ENCODE data around the gene GALNT13. TPM values are rescaled to one million over a fixed set of nuclear protein-coding genes. Genes with fewer than 3 reads are reported as not detected.

The GALNT13 gene
- total and polyA plus RNA-seq, 10 of the 15 experiments (the other 5 are each of a cell fraction or from before 2014, with no cell fraction given) = 0.04 TPM; not detected in 9

GRCh38 chr2:154120706-154121105, 249.0 kb downstream of the GALNT13 start (continued):
- no peak for TF ChIP-seq ZBTB33 (IDR thresholded peaks at IDR 0.05)
- no peak for TF ChIP-seq STAT1 (conservative IDR thresholded peaks at IDR 0.05)
- no peak for TF ChIP-seq NFXL1 (IDR thresholded peaks at IDR 0.05; ENCODE audit: borderline replicate concordance)
- no peak for TF ChIP-seq E4F1 (IDR thresholded peaks at IDR 0.05; ENCODE audit: borderline replicate concordance, partially characterized antibody)
- TF ChIP-seq SUPT20H (IDR thresholded peaks at IDR 0.05; ENCODE audit: borderline replicate concordance, control insufficient read depth, low read depth, low read length) = no peak
- TF ChIP-seq TARDBP (IDR thresholded peaks at IDR 0.05; ENCODE audit: borderline replicate concordance) = no peak
- no peak for TF ChIP-seq SKIL (IDR thresholded peaks at IDR 0.05; ENCODE audit: low read depth, poor library complexity, severe bottlenecking)
- TF ChIP-seq ASH2L (IDR thresholded peaks at IDR 0.05; ENCODE audit: borderline replicate concordance, low read depth) = no peak

Measured in GM12878 (cell line).